ENCODE measurements around the gene ZFHX3. TPM values are rescaled to one million over a fixed set of nuclear protein-coding genes. Genes with fewer than 3 reads are reported as not detected.
"Not testable (repeated sequence)": the region's sequence is repeated elsewhere in the genome, so short reads cannot be mapped to it uniquely, and the experiment has no call there.

ZFHX3 gene
- 2.2 and 2.4 TPM in 2 replicates for total RNA-seq (2014; rRNA removed; shearing (Covaris generic))
- 5.7 and 8.2 TPM in 2 replicates for polyA plus RNA-seq (2015; cell fraction: cytosol; rRNA removed)
- 3.8 and 5.8 TPM in 2 replicates for polyA plus RNA-seq (2015; cell fraction: nucleus; rRNA removed)

GRCh38 chr16:73047536-73048291 lies at the start of gene ZFHX3:
TSS of gene ZFHX3 (minus strand) at chr16:73048128. CDS start at chr16:72960145, 87,983 bp downstream.
- in situ Hi-C loops (cut with HindIII; ENCODE audit: low pct_unique_long_range_greater_than_20kb, low sequenced_read_pairs) = no loop called here
- DNase-seq (ENCODE audit: low read depth, low spot score) = no peak

GRCh38 chr16:73096510-73096909 lies 48.6 kb upstream of the ZFHX3 start:
- in situ Hi-C loops (cut with HindIII; ENCODE audit: low pct_unique_long_range_greater_than_20kb, low sequenced_read_pairs) = no loop called here
- no peak for DNase-seq (ENCODE audit: low read depth, low spot score)

GRCh38 chr16:73095885-73096421 lies 48.0 kb upstream of the ZFHX3 start:
- peak; percentile 32 for DNase-seq (ENCODE audit: low read depth, low spot score)
- in situ Hi-C loops (cut with HindIII; ENCODE audit: low pct_unique_long_range_greater_than_20kb, low sequenced_read_pairs) = no loop called here

GRCh38 chr16:73095142-73095820 lies 47.4 kb upstream of the ZFHX3 start:
- DNase-seq (ENCODE audit: low read depth, low spot score) = no peak
- in situ Hi-C loops (cut with HindIII; ENCODE audit: low pct_unique_long_range_greater_than_20kb, low sequenced_read_pairs) = no loop called here

- DNase-seq (ENCODE audit: low read depth, low spot score) = no peak
- in situ Hi-C loops (cut with HindIII; ENCODE audit: low pct_unique_long_range_greater_than_20kb, low sequenced_read_pairs) = no loop called here
Observed at GRCh38 chr16:73094371-73094770, 46.4 kb upstream of the ZFHX3 start.

GRCh38 chr16:73093146-73094144 lies 45.5 kb upstream of the ZFHX3 start:
- in situ Hi-C loops (cut with HindIII; ENCODE audit: low pct_unique_long_range_greater_than_20kb, low sequenced_read_pairs) = no loop called here
- DNase-seq (ENCODE audit: low read depth, low spot score) = no peak

- in situ Hi-C loops (cut with HindIII; ENCODE audit: low pct_unique_long_range_greater_than_20kb, low sequenced_read_pairs) = no loop called here
- peak; percentile 98 for DNase-seq (ENCODE audit: low read depth, low spot score)
Observed at GRCh38 chr16:73092236-73092781, 44.4 kb upstream of the ZFHX3 start.

- DNase-seq (ENCODE audit: low read depth, low spot score) = no peak
- in situ Hi-C loops (cut with HindIII; ENCODE audit: low pct_unique_long_range_greater_than_20kb, low sequenced_read_pairs) = no loop called here
Observed at GRCh38 chr16:73091174-73091573, 43.2 kb upstream of the ZFHX3 start.

- DNase-seq (ENCODE audit: low read depth, low spot score) = no peak
- in situ Hi-C loops (cut with HindIII; ENCODE audit: low pct_unique_long_range_greater_than_20kb, low sequenced_read_pairs) = no loop called here
Observed at GRCh38 chr16:73089420-73089819, 41.5 kb upstream of the ZFHX3 start.

GRCh38 chr16:73086108-73086507 lies 38.2 kb upstream of the ZFHX3 start:
- in situ Hi-C loops (cut with HindIII; ENCODE audit: low pct_unique_long_range_greater_than_20kb, low sequenced_read_pairs) = no loop called here

GRCh38 chr16:73083271-73083670 lies 35.3 kb upstream of the ZFHX3 start:
- DNase-seq (ENCODE audit: low read depth, low spot score) = no peak
- in situ Hi-C loops (cut with HindIII; ENCODE audit: low pct_unique_long_range_greater_than_20kb, low sequenced_read_pairs) = no loop called here

More at GRCh38 chr16:73086108-73086507, 38.2 kb upstream of the ZFHX3 start:
- no peak for DNase-seq (ENCODE audit: low read depth, low spot score)

GRCh38 chr16:73082634-73083051 lies 34.7 kb upstream of the ZFHX3 start:
- peak; percentile 96 for DNase-seq (ENCODE audit: low read depth, low spot score)
- in situ Hi-C loops (cut with HindIII; ENCODE audit: low pct_unique_long_range_greater_than_20kb, low sequenced_read_pairs) = not testable (repeated sequence)

GRCh38 chr16:73080931-73081330 lies 33.0 kb upstream of the ZFHX3 start:
- in situ Hi-C loops (cut with HindIII; ENCODE audit: low pct_unique_long_range_greater_than_20kb, low sequenced_read_pairs) = no loop called here
- DNase-seq (ENCODE audit: low read depth, low spot score) = no peak

GRCh38 chr16:73076324-73076810 lies 28.4 kb upstream of the ZFHX3 start:
- in situ Hi-C loops (cut with HindIII; ENCODE audit: low pct_unique_long_range_greater_than_20kb, low sequenced_read_pairs) = no loop called here

GRCh38 chr16:73074382-73074781 lies 26.5 kb upstream of the ZFHX3 start:
- in situ Hi-C loops (cut with HindIII; ENCODE audit: low pct_unique_long_range_greater_than_20kb, low sequenced_read_pairs) = no loop called here
- no peak for DNase-seq (ENCODE audit: low read depth, low spot score)

More at GRCh38 chr16:73076324-73076810, 28.4 kb upstream of the ZFHX3 start:
- DNase-seq (ENCODE audit: low read depth, low spot score) = no peak

GRCh38 chr16:73072051-73072450 lies 24.1 kb upstream of the ZFHX3 start:
- in situ Hi-C loops (cut with HindIII; ENCODE audit: low pct_unique_long_range_greater_than_20kb, low sequenced_read_pairs); DNase-seq (ENCODE audit: low read depth, low spot score): not testable (repeated sequence)

Data from SK-MEL-5 (cell line).